ENCODE results near the gene HYCC2.
"Not testable (repeated sequence)": the region's sequence is repeated elsewhere in the genome, so short reads cannot be mapped to it uniquely, and the experiment has no call there.

Gene HYCC2

DNA sequence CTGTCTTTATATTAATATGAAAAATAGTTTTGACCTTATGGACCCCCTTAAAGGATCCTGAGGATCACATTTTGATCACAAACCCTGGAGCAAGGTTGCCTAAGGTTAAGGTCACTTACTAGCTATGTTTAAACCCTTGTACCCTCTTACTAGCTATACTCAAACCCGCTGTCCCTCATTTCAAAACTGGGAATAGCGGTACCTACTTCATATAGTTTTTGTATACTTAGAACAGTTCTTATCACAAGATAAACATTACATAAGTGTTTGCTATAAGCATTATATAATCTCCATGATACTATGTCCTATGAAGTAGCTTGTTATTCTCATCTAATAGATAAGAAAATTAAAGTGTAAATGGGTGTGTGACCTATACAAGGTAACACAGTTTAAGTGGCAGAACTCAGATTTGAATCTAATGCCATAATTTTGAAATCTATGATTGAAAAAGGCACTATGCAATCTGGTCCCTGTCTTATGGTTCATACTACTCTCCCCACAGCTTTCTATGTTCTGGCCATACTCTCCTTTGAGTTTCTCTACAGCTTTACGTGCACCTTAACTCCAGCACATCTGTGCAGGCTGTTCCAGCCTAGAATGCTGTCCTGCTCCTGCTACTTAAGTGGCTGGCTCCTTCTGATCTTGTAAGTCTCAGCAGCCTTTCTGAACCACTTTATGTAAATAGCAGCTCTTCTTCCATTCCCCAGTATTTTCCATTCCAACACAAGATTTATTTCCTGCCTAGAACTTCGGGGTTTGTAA lies 30.4 kb downstream of the HYCC2 start:
- Histone ChIP-seq H3K9me3 (replicated peaks in 1 of 11) (peaks cover 21 to 51% (median 39%) of the 10 kb centered on the region in 11 experiments; a peak in 21 of 22 replicates), H3K4me3 (no peak overlapping the region), H3K27me3 (no peaks in the 10 kb centered on the region), H4K20me1 (peaks cover 0 to 7% (median 0%) of the 10 kb centered on the region in 11 experiments; a peak in 3 of 22 replicates), H3K27ac (no peak overlapping the region), H3K4me2 (no peak overlapping the region), H3K4me1 (0 out of 20 replicates have a peak, but pooled peaks cover 0 to 4% (median 0%) of the 10 kb centered on the region in 10 experiments), H3K9ac (no peak overlapping the region), H3K36me3 (peaks cover 34 to 64% (median 39%) of the 10 kb centered on the region in 11 experiments)
- TF ChIP-seq Cebpa-rat (IDR thresholded peaks at IDR 0.05): no peak

- no peaks in the 10 kb centered on the region for H3K27me3 ChIP-seq
- peaks cover 22 to 54% (median 31%) of the 10 kb centered on the region in 11 experiments; a peak in 21 of 22 replicates for H3K36me3 ChIP-seq
- no peak overlapping the region for H3K9ac ChIP-seq
- H4K20me1 ChIP-seq: peaks cover 0 to 7% (median 0%) of the 10 kb centered on the region in 11 experiments; a peak in 3 of 22 replicates
- H3K27ac ChIP-seq: no peak overlapping the region
- H3K4me3 ChIP-seq: no peak overlapping the region
- H3K4me2 ChIP-seq: no peak overlapping the region
- 0 out of 20 replicates have a peak, but pooled peaks cover 0 to 4% (median 0%) of the 10 kb centered on the region in 10 experiments for H3K4me1 ChIP-seq
- no peak for TF ChIP-seq Cebpa-rat (IDR thresholded peaks at IDR 0.05)
- H3K9me3 ChIP-seq (replicated peaks in 1 of 11): peaks cover 20 to 51% (median 40%) of the 10 kb centered on the region in 11 experiments; a peak in 21 of 22 replicates
These were observed 32.6 kb downstream of the HYCC2 start for GRCh38 chr2:201038855-201039254.

DNA sequence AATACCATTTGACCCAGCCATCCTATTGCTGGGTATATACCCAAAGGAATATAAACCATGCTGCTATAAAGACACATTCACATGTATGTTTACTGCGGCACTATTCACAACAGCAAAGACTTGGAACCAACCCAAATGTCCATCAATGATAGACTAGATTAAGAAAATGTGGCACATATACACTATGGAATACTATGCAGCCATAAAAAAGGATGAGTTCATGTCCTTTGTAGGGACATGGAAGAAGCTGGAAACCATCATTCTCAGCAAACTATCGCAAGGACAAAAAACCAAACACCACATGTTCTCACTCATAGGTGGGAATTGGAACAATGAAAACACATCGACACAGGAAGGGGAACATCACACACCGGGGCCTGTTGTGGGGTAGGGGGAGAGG lies 33.1 kb downstream of the HYCC2 start:
- H3K27ac ChIP-seq, H3K9ac ChIP-seq, H3K4me1 ChIP-seq, H3K4me3 ChIP-seq, H3K4me2 ChIP-seq, H3K27me3 ChIP-seq, H4K20me1 ChIP-seq: not testable (repeated sequence)
- Histone ChIP-seq H3K36me3 (peaks cover 17 to 49% (median 27%) of the 10 kb centered on the region in 11 experiments; a peak in 19 of 22 replicates), H3K9me3 (replicated peaks in 1 of 11) (peaks cover 15 to 50% (median 35%) of the 10 kb centered on the region in 11 experiments; a peak in 21 of 22 replicates)

DNA sequence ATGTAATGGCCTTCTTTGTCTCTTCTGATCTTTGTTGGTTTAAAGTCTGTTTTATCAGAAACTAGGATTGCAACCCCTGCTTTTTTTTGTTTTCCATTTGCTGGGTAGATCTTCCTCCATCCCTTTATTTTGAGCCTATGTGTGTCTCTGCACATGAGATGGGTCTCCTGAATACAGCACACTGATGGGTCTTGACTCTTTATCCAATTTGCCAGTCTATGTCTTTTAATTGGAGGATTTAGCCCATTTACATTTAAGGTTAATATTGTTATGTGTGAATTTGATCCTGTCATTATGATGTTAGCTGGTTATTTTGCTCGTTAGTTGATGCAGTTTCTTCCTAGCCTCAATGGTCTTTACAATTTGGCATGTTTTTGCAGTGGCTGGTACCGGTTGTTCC lies 37.1 kb downstream of the HYCC2 start:
- H3K27ac ChIP-seq, H3K27me3 ChIP-seq, H3K4me3 ChIP-seq, H4K20me1 ChIP-seq, H3K9ac ChIP-seq, H3K4me1 ChIP-seq, H3K4me2 ChIP-seq: not testable (repeated sequence)
- Histone ChIP-seq H3K9me3 (replicated peaks in 1 of 11) (peaks cover 19 to 40% (median 32%) of the 10 kb centered on the region in 11 experiments; a peak in 21 of 22 replicates), H3K36me3 (peaks cover 13 to 34% (median 23%) of the 10 kb centered on the region in 11 experiments; a peak in 21 of 22 replicates)

DNA sequence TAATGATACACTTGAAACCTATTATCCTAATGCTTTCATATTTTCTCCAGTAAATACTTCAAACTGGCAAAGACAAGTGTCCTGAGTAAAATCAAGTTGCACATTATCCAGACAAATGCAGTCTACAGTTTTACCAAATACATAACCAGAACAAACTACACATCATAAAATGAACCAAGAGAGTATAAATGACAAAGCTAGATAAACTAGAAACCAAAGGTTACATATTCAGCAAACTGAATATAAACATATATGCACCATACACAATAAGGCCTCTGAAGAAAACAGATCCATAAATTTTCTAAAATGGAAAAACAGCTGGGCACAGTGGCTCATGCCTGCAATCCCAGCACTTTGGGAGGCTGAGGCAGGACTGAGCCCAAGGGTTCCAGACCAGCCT lies 47.0 kb downstream of the HYCC2 start:
- TF ChIP-seq Cebpa-rat (IDR thresholded peaks at IDR 0.05): no peak
- H3K4me2 ChIP-seq: no peak overlapping the region
- H4K20me1 ChIP-seq: peaks cover 0 to 18% (median 0%) of the 10 kb centered on the region in 11 experiments; a peak in 7 of 22 replicates
- no peaks in the 10 kb centered on the region for H3K27me3 ChIP-seq
- H3K9ac ChIP-seq: no peak overlapping the region
- H3K4me1 ChIP-seq: no peaks in the 10 kb centered on the region; a peak in 1 of 20 replicates
- H3K9me3 ChIP-seq (replicated peaks in 1 of 11): peaks cover 5 to 14% (median 10%) of the 10 kb centered on the region in 11 experiments; a peak in 17 of 22 replicates
- no peak overlapping the region for H3K27ac ChIP-seq
- no peak overlapping the region for H3K4me3 ChIP-seq
- peaks cover 25 to 55% (median 44%) of the 10 kb centered on the region in 11 experiments for H3K36me3 ChIP-seq

GRCh38 chr2:201021914-201022313 lies 49.6 kb downstream of the HYCC2 start:
- Histone ChIP-seq H3K27me3 (no peaks in the 10 kb centered on the region), H4K20me1 (peaks cover 0 to 18% (median 0%) of the 10 kb centered on the region in 11 experiments; a peak in 7 of 22 replicates), H3K9me3 (replicated peaks in 1 of 11) (peaks cover 0 to 7% (median 0%) of the 10 kb centered on the region in 11 experiments; a peak in 5 of 22 replicates), H3K4me1 (no peaks in the 10 kb centered on the region; a peak in 1 of 20 replicates), H3K4me3 (no peak overlapping the region), H3K27ac (no peak overlapping the region), H3K4me2 (no peak overlapping the region), H3K36me3 (peaks cover 30 to 71% (median 49%) of the 10 kb centered on the region in 11 experiments), H3K9ac (no peak overlapping the region)
- no peak for TF ChIP-seq Cebpa-rat (IDR thresholded peaks at IDR 0.05)
